CD4-positive, alpha-beta T cell treated with Interleukin-10 for 1 hour (primary cell): ENCODE measurements around the gene FOXP4.

ENCODE experiments used
- DNase-seq: peaks from one replicate; pipeline ENCODE4 v3.0.0-alpha.2; 2020

FOXP4 gene

DNA sequence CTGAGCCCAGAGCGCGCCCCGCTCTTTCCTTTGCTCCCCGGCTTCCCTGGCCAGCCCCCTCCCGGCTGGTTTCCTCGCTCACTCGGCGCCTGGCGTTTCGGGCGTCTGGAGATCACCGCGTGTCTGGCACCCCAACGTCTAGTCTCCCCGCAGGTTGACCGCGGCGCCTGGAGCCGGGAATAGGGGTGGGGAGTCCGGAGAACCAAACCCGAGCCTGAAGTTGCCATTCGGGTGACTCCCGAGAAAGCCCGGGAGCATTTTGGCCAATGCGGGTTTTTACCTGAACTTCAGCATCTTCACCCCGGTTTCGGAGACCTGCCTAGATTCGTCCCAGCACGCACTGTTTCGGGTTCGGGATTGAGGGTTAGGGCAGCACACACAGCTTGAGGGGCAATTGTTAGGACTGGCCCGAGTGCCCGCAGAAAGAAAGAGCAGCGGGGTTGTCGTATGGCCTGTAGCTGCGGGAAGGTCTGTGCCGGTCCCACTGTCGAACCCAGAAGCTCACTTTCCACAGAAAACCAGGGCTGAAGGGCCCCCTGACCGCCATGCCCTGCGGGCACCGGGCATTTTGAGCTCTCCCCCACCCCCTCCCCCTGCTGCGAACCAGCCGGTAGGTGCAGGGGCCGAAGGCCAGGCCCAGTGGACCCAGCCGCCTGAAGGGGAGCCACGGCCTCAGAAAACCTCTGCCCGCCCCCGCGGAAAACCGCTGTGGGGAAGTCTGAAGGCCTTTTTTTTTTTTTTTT lies 2.1 kb downstream of the FOXP4 start:
- DNase-seq = peak; percentile 32

DNA sequence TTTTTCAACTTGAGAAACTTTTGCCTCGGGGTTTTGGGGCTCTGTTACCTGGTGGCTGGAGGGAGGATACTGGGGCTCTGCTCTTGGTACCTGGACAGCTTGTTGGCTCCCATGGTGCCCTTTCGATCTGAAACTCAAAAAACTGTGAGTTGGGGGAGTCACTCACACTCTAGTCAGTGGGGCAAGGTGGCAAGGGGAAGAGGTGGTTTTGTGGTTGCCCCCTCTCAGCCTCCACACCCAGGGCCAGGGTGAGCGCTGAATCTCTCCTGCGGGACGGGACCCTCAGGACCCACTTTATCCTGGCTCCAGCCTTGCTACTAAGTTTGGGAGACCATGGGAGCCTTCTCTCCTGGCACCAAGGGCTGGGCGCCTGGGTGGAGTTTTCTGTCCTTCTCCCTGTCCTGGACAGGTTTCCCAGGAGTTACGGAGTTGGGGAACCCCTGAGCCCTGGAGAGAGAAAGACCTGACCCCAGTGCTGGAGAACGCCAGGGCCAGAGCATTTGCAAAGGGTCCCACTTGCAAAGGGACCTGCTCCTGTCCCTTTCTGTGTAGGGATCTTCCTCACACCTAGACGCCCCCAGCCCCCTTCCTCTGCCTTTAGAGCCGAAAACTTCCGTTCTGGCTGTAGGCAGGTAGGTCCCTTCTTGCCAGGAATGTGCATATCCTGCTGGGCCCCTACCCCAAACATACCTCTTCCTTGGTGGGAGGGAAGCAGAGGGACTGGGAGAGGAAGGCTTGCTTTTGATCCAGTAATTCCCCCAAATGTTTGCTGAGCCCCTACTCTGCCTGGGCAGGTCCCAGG lies 2.9 kb downstream of the FOXP4 start:
- DNase-seq = no peak

DNA sequence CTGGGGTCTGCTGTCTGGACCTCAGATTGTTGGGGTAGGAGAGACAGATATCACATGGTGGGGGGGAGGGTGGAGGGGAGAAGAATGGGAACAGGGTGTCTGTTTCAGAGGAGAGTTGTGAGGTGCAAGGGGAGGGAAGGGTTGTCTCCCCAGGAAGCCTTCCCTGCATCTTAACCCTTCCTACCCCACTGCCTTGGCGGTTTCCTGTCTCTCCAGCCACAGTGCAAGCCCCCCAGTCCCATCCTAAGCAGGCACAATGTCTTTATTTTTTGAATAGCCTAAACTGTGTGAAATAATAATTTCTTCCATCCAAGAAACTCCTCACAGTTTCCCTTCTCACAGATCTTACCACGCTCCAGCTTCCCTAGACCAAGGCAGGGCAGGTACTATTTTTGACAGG lies 3.5 kb downstream of the FOXP4 start:
- no peak for DNase-seq

DNA sequence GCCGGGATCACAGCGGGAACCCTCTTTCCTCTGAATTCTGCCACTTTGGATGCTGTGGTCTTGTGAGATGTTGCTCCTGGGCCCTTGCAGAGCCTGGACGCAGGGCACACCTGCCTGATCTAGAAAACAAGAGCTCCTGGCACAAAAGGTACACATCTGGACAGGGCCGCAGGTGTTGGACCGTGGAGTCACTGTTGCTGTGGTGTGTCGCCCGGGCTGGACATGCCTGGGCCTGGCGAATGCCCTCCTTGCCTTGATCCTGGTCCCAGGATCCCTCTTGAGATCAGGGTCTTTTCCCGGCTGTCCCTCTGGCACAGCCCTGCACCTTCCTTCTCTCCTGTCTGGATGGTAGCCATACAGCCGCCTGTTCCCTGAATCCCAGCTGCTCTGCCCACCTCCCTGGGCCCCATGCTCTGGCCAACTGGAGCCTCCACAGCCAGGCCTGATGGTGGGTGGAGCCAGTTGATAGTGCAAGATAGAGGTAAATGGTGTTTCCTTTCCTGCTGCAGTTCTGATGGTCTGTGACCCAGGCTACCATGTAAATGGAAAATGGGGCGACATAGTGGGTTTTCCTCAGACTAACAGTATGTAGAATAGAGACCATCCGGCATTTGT lies 5.0 kb downstream of the FOXP4 start:
- no peak for DNase-seq

DNA sequence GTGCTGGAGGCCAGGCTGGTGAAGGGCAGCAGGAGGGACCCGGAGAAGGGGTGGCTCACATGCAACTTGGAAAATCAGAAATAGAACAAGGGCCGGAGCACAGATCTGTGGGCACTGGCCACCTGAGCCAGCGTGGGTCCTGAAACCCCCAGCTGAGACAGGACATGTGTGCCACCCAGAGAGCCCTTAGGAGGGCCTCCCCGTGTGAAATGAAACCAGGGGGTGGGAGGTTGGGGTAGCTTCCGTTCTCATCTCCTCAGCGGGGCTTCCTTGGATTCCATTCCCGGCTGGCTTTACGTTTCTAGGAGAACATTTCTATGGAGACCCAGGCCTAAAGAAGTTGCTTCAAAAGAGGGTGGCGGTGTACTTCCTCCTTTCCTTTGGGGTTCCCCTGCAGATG lies 5.7 kb downstream of the FOXP4 start:
- DNase-seq = no peak

DNA sequence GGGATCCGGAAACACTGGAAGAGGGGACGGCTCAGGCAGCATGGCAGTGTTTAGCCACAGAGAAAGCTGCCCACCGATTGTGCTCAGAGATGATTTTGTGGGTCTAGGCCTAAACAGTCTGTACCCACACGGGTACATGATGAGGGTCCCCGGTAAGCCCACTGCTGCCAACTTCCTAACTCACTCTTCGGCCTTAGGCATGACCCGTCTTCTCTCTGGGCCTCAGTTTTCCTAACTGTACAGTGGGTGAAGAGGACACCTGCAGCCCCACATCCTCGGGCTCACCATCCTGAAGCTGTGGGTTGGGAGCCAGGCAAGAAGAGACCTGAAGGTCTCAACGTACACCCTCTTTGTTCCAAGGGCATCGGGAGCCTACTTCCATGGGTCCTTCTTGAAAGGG lies 6.5 kb downstream of the FOXP4 start:
- no peak for DNase-seq

DNA sequence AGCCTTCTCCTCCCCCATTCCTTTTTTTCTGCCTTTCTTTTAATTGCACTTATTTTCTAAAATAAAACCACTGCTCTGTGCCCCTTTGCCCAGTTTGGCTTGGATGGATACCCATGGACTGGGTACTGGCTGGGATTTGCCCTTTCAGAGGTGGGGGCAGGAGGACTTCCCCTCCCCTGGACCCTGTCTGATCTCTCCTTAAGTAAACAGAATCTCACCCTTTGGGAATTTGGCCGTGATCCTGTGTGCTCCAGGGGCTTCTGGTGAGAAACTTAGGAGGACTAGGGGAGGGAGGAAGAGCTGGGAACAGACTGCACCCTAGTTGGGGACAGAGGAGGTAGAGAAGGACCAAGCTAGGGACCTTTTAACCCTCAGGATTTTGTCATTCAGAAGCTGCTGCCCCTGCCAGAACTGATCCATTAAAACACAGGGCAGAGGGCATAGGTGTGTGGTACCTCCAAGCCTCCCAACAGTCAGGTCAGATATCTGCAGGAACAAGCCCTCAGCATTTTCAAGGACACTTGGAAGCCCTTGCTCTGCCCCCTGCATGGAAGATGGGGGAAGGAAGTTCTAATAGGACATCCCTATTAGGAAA lies 7.3 kb downstream of the FOXP4 start:
- DNase-seq = no peak

DNA sequence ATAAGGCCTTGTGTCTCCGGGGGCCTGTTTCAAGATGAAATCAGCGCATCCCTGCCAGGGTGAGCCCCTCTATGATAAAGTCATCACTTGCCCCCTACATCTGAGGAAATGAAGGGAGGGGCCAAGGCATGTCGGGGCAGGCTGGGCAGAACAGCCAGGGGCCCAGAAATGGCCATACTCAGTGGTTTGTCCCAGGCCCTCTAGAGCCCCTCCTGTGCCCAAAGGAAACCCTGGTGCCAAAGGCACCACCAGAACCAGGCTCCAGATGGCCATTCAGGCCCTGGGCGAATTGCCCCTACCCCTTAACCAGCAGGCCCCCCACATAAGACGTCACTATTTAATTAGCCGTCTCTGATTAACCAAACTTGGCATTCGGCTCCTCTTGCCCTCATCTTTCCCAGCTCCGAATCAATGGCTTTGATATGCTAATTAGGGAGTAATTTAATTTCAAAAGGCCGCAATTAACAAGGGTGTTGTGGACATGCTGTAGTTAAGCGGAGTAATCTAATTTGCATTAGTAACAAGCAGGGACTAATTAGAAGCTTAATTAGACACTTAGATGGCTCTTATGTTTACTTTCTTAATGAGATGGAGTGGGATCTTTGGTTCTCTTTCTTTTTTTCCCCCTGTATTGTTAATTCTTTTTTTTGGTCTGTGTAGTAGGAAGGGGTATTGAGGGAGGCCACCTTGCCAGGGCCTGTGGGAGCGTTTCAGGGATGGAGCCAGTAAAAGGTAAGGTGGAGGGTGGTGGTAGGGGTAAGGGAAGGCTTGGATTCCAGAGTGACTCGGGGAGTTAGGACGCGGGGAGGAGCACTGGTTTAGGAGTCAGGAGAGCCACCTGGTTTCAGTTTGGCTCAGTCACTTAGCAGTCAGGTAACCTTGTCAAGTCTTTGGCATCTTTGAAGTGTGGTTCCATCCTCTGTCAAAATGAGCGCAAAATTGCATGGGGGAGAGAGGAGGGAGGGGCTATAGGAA lies 9.4 kb downstream of the FOXP4 start:
- DNase-seq = no peak

DNA sequence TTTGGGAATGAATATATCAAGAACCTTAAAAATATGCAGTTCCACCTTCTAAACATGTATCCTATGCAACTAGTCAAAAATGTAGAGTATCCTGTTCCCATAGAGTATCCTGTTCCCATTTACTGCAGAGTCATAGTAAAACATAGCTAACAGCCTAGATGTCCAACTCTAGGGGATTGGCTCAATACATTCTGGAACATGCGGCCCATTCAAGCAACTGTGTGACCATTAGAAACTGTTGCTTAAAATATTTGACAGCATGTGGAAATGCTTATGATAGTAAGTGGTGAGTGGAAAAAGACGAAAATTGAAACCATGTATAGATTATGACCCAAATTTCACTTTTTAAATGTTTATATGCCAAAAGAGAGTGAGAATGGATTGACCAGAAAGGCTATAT lies 11.2 kb downstream of the FOXP4 start:
- no peak for DNase-seq

DNA sequence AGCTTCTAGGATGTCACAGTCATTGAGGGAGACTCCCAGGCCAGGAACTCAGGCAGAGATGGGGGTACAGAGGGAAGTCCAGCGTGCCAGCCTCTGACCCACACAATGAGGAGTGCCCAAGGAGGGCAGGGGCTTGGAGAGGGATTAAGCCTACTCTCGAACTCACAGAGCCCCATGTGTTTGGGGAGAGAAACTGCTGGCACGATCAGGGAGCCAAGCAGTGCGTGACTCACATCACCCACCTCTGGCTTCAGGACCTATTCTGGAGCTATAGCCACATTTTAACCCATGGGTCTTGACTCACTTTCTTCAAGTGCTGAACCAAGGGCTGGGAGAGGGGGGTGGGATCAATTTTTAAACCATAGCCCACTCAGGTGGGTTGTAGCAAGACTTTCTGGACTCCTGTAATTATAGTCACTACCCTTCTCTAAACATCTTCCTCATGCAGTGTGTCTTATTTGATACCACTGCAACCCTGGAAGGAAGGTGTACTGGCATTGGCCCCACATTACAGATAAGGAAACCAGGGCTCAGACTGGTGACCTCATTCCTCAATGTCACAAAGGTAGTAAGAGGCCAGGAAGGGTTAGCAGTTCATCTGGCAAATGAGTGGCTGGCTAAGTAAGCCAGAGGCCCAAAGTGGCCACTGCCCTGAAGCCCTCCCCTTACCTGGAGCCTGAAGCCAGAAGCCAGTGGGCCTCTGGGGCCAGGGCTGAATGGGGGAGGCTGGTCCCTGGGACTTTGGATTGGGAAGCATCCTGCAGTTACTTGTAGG lies 12.0 kb downstream of the FOXP4 start:
- no peak for DNase-seq

DNA sequence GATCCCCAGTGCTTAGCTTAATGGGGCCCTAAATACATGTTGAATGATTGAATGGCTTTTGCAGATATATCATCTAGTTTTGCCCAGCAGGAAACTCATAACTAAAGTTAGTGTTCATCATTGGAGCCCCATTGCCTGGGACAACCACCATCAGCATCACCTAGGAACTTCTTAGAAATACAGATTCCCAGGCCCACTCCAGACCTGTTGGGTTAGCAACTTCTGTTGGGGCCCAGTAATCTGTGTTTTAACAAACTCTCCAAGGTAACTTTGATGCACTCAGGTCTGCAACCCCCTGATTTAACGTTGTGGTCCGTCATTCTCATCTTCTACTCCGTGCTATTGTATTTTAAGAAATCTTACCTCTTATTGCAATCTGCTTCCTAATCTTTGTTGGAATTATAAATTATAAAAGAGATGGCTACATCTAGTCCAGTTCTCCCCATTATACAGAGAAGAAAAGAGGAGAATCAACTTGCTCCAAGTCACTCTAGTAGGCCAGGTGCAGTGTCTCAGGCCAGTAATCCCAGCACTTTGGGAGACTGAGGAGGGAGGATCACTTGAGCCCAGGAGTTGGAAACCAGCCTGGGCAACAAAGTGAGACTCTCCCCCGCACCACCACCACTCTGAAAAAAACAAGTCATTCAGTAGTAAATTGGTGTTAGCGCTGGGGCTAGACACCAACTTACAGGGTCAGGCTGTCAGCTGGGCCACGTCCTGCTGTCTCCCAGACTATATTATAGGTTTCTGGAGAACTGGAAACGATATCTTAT lies 13.7 kb downstream of the FOXP4 start:
- no peak for DNase-seq

DNA sequence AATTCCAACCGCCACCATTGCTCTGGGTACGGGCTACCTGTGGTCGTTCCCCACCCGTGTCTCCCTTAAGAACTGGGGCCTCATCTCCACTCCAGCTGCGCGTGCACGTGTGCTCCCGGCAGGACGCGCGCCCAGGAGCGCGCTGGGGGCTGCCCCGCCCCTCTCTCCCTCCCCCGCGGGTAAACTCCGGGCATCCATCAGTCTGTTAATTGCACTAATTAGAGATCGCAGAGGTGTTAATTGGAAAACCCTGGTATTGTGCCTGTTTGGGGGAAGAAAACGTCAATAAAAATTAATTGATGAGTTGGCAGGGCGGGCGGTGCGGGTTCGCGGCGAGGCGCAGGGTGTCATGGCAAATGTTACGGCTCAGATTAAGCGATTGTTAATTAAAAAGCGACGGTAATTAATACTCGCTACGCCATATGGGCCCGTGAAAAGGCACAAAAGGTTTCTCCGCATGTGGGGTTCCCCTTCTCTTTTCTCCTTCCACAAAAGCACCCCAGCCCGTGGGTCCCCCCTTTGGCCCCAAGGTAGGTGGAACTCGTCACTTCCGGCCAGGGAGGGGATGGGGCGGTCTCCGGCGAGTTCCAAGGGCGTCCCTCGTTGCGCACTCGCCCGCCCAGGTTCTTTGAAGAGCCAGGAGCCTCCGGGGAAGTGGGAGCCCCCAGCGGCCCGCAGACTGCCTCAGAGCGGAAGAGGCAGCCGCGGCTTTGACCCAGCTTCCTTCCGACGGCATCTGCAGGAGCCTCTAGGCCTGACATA lies 14.4 kb downstream of the FOXP4 start:
- peak; percentile 92 for DNase-seq

DNA sequence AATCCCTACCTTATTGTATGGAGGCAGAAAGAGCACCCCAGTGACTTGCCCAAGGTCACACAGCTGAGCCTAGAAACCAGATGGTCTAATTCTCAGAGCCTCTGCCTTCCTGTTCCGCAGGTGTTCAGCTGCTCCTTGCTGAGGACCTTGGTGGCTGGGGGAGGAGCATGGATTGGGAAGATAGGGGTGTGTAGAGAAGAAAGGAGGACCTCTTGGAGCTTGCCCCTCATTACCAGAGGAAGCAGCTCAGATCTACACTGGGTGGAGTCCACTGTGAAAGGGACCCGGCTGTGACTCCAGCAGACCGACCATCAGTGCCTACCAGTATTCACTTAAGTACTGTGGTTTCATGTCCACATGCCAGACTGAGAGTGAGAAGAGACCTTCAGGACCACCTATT lies 15.2 kb downstream of the FOXP4 start:
- no peak for DNase-seq

DNA sequence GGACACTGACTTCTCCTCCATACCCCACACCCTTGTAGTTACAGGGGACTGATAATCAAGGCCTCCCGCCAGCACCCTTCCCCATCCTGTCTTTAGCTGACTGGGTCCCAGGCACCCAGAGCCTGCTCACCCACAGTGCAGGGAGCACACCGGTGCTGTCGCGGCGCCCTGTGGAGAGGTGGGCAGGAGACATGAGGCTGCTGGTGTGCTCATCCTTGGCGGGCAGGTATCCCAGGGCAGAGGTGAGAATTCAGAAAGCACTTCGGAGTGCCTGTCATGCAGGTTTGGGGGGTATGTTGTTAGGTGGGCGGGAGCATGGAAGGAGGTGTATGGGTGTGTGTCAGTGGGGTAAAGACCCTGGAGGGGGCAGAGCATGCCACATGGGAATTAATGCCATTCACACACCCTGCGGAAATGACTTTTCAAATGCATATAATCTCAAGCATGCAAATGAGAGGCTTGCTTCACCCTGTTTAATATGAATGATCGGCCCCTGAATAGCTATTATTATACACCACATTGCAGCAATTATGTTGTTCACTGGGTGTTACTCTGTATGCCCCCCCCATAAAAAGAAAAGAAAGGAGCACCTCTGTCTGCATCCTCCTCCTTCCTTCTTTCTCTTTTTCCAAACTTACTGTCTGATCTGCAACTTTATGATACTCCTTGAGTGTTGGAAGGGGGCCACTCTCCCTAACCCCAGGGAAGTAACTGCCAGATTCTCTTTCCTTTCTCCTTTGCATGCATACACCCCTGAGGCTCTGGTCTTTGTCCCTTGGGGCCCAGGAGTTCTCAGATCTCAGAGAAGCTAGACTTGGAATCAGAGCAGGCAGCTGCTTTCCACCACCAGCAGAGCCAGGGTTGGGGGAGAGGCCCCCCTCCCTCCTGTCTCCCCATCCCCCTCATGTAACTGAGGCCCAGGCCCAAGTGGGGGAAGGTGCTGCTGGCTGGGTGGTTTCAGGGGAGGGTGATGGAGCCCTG lies 16.0 kb downstream of the FOXP4 start:
- DNase-seq = no peak

DNA sequence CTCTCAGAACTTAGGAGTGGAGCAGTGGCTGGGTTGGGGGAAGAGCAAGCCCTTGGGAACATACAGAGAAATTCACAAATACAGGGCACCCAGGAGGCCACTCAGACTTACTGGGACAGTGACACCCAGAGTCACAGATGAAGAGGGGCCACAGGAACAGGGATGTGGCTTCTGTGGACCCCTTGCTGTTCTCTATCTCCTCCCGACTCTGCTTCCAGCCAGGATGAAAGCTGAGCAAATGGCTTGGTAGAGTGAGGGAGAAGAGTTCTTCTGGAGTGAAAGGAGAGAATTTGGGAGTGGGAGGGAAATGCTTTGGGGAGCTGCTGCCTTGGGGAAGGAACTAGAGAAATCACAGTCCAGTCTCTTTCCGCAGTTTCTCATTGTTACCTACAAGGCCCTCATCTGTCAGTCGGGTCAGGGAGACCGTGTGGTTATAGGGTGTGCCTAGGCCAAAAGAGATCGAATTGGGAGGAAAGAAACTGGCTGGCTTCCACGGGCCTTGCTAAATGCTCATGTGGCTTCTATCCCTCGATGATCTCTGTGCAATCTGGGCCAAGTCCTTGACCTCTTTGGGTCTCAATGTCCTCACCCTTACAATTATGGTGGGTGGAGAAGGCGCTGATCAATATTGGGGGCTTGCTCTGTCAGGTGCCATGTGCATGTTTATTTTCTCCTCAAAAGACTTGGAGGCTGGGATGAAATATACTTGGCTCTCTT lies 17.0 kb downstream of the FOXP4 start:
- DNase-seq = no peak

DNA sequence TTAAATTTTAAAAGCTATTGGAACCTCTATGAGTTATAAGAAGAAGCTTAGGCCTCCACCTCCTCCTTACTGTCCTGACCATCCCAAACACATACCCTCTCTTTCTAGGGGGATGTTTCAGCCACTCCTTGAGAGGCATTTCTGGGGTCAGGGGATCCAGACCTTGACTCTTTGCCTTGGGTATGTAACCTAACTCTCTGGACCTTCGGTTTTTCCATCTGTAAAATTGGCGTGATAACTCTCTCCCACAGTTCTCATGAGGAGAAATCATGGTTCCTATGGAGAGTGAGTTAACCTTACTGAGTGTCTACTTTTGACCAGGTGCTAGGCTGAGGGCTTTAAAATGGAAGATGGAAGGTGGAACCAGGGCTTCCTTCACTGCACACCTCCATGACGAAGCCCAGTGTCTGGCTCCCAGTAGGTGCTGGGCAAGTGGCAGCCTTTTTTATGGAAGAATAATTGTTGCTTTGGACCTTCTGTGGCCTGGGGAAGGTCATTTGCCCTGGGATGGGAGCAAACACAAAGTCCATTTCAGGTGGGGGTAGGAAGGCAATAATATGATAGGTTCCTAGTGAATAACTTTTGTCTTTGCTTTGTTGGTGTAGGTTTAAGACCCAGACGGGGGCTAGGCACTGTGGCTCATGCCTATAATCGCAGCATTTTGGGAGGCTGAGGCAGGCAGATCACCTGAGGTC lies 18.4 kb downstream of the FOXP4 start:
- DNase-seq = no peak

DNA sequence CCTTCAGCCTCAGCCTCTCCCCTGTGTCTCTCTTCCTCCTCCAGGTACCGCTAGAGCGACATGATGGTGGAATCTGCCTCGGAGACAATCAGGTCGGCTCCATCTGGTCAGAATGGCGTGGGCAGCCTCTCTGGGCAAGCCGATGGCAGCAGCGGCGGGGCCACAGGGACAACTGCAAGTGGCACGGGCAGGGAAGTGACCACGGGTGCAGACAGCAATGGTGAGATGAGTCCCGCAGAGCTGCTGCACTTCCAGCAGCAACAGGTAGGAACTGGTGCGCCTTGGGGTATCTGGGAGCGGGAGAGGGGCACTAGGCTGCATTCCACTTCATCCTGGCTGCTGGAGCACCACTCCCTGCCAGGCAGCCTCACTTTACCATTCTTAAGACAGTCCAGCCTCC lies 19.5 kb downstream of the FOXP4 start:
- no peak for DNase-seq
